A549 (cell line): ENCODE measurements around the gene LRIT2.

Source experiments
- CHD2 ChIP-seq: fragments of 150-350 bp; IDR thresholded peaks from 2 replicates; pipeline ENCODE4 v1.6.1; 2014; ENCODE audit warnings: low read length; ENCODE audit not compliant: partially characterized antibody
- CTCF ChIP-seq: fragments of >200 bp; sonication (Bioruptor Twin); formaldehyde crosslinking; IDR thresholded peaks from 3 replicates; pipeline ENCODE4 v1.5.1; 2016
- ELK1 ChIP-seq: fragments of 150-350 bp; IDR thresholded peaks from 2 replicates; pipeline ENCODE4 v1.6.1; 2014; ENCODE audit warnings: low read depth, mild to moderate bottlenecking, low read length
- HDAC2 ChIP-seq: fragments of 200-600 bp; sonication (generic); IDR thresholded peaks from 2 replicates; pipeline ENCODE4 v1.6.1; 2016
- HMGXB4 ChIP-seq: fragments of 250-450 bp; sonication (Bioruptor Pico); IDR thresholded peaks from 2 replicates; pipeline ENCODE4 v1.5.0; 2021; ENCODE audit warnings: mild to moderate bottlenecking, moderate library complexity, borderline replicate concordance
- MAX ChIP-seq: IDR thresholded peaks from 2 replicates; pipeline ENCODE4 v1.6.1; 2012
- PBX3 ChIP-seq: IDR thresholded peaks from 2 replicates; pipeline ENCODE4 v1.6.1; 2012
- POLR2A ChIP-seq: IDR thresholded peaks from 2 replicates; pipeline ENCODE4 v1.6.1; 2012; ENCODE audit warnings: mild to moderate bottlenecking, low read length
- RAD21 ChIP-seq, 2 experiments: fragments of >200 bp in 1 of 2; sonication (Bioruptor Twin) in 1 of 2; formaldehyde crosslinking in 1 of 2; IDR thresholded peaks in 1 of 2; conservative IDR thresholded peaks in 1 of 2; 2 replicates in 1 of 2; 3 replicates in 1 of 2; pipeline ENCODE4 v1.6.1; 2012 to 2018; ENCODE audit warnings: inconsistent platforms in 1 of 2
- RCOR1 ChIP-seq: fragments of 150-350 bp; IDR thresholded peaks from 2 replicates; pipeline ENCODE4 v1.6.1; 2014; ENCODE audit warnings: antibody characterized with exemption, low read length, low read depth
- ZNF302 ChIP-seq: fragments of 250-450 bp; sonication (Bioruptor Pico); IDR thresholded peaks from 2 replicates; pipeline ENCODE4 v1.9.0; 2021; ENCODE audit warnings: inconsistent platforms, mild to moderate bottlenecking, moderate library complexity

- no peak for TF ChIP-seq CTCF
- TF ChIP-seq POLR2A: no peak
- no peak for TF ChIP-seq HDAC2
- no peak for TF ChIP-seq ZNF302 (CRISPR knock-in tag)
- TF ChIP-seq RAD21 (conservative IDR thresholded peaks at IDR 0.05 in 1 of 2, IDR thresholded peaks at IDR 0.05 in 1 of 2): no peak
- no peak for TF ChIP-seq RCOR1
- no peak for TF ChIP-seq PBX3
- TF ChIP-seq CHD2: no peak
- TF ChIP-seq ELK1: no peak
- no peak for TF ChIP-seq HMGXB4
- no peak for TF ChIP-seq MAX
Measured at GRCh38 chr10:84202349-84202748, 23.0 kb downstream of the LRIT2 start.
